Hepatocyte (in vitro differentiated cells): ENCODE results near the gene KCNQ1. TPM values are rescaled to one million over a fixed set of nuclear protein-coding genes. Genes with fewer than 3 reads are reported as not detected.

ENCODE experiments used
- DNase-seq: peaks from one replicate; pipeline ENCODE4 v3.0.0-alpha.2; 2016; ENCODE audit warnings: low spot score
- H2AFZ ChIP-seq: fragments of 200-600 bp; sonication (generic); 2 replicates; pipeline ENCODE4 v1.6.0; 2016; ENCODE audit warnings: antibody characterized with exemption, mild to moderate bottlenecking
- H3K27ac ChIP-seq: fragments of 200-600 bp; sonication (generic); 2 replicates; pipeline ENCODE4 v1.5.1; 2016; ENCODE audit warnings: mild to moderate bottlenecking
- H3K27me3 ChIP-seq: fragments of 200-600 bp; sonication (generic); 2 replicates; pipeline ENCODE4 v1.6.1; 2016
- H3K36me3 ChIP-seq: fragments of 200-600 bp; sonication (generic); replicated peaks from 2 replicates; pipeline ENCODE4 v1.5.1; 2016; ENCODE audit warnings: low read depth; ENCODE audit not compliant: insufficient read depth
- H3K4me1 ChIP-seq: fragments of 200-600 bp; sonication (generic); 2 replicates; pipeline ENCODE4 v1.5.1; 2016; ENCODE audit warnings: mild to moderate bottlenecking, moderate library complexity; ENCODE audit not compliant: insufficient read depth
- H3K4me2 ChIP-seq: fragments of 200-600 bp; sonication (generic); 2 replicates; pipeline ENCODE4 v1.6.0; 2016
- H3K4me3 ChIP-seq: fragments of 200-600 bp; sonication (generic); 2 replicates; pipeline ENCODE4 v1.5.1; 2016; ENCODE audit warnings: mild to moderate bottlenecking
- H3K79me2 ChIP-seq: fragments of 200-600 bp; sonication (generic); 2 replicates; pipeline ENCODE4 v1.6.0; 2017; ENCODE audit warnings: mild to moderate bottlenecking
- H3K9me2 ChIP-seq: fragments of 200-600 bp; sonication (generic); replicated peaks from 2 replicates; pipeline ENCODE4 v1.6.0; 2017; ENCODE audit warnings: mild to moderate bottlenecking; ENCODE audit not compliant: insufficient read depth
- H3K9me3 ChIP-seq: fragments of 200-600 bp; sonication (generic); 2 replicates; pipeline ENCODE4 v1.5.1; 2016; ENCODE audit warnings: low read depth, mild to moderate bottlenecking
- H4K20me1 ChIP-seq: fragments of 200-600 bp; sonication (generic); 2 replicates; pipeline ENCODE4 v1.6.0; 2016; ENCODE audit warnings: mild to moderate bottlenecking; ENCODE audit not compliant: insufficient read depth, poor library complexity, severe bottlenecking
- CTCF ChIP-seq: fragments of 200-600 bp; sonication (generic); IDR thresholded peaks from 2 replicates; pipeline ENCODE4 v1.5.1; 2016; ENCODE audit warnings: antibody characterized with exemption, mild to moderate bottlenecking; ENCODE audit not compliant: poor library complexity
- EZH2 ChIP-seq: fragments of 200-600 bp; sonication (generic); IDR thresholded peaks from 2 replicates; pipeline ENCODE4 v1.6.1; 2016; ENCODE audit warnings: antibody characterized with exemption, mild to moderate bottlenecking, borderline replicate concordance
- EZH2phosphoT487 ChIP-seq: fragments of 200-600 bp; sonication (generic); IDR thresholded peaks from one replicate; pipeline ENCODE4 v1.6.1; 2018; ENCODE audit warnings: antibody characterized with exemption, mild to moderate bottlenecking, low read depth, moderate library complexity; ENCODE audit not compliant: unreplicated experiment, severe bottlenecking
- WGBS: methylation state at CpG from one replicate; pipeline ENCODE4 v1.1.6; 2016; ENCODE audit warnings: low lambda C conversion rate; ENCODE audit errors: missing lambda C conversion rate; 5-methylcytosine and 5-hydroxymethylcytosine counted together
- polyA plus RNA-seq: library from polyadenylated mRNA; unstranded; fragments of >200 nt; fragmentation: Nextera tagmentation; extraction: Ambion mirVana; gene quantifications from 2 replicates; pipeline ENCODE4 v1.2.1, GENCODE V29; 2016
- total RNA-seq: library from RNA; depleted of rRNA; stranded (reverse); fragments of >200 nt; gene quantifications from 2 replicates; pipeline ENCODE4 v1.2.3, GENCODE V29; 2014

KCNQ1 gene
- total and polyA plus RNA-seq, 2 experiments from 2014 or later = 1.8 to 6.4 TPM

DNA sequence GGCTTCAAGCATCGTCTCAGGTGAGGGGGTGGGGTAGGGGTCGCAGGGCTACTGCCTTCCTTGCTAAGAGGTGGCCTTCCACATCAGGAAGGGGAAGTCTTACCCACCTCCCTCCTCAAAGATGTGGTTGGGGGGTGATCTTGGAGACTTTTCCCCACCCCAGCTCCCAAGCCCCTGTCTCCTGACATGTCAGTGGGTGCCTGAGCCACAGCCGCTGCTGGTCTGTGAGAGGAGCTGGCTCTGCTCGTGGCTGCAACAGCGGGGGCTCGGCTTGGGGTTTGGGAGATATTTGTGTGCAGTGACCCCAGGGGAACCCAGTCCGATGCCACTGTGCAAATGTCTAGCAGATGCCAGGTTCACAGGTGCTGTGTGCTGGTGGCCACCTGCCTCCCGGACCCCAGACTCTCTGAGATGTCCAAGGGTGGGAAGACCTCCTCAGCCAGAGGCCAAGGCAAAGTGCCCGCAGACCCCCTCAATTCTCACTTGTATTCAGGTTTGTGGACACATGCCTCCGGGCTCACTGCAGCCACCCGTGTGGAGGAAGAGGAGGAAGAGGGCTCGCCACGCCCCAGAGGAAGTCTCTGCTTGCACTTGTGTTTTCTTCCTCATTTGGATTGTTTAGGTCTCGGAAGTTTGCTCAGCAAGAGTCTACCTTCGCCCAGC lies 1.9 kb downstream of the KCNQ1 start:
- WGBS = 86% methylated on average over 15 of the region's 15 CpGs
- Histone ChIP-seq H3K4me3 (no peak overlapping the region), H3K27ac (no peak overlapping the region), H3K9me3 (no peaks in the 10 kb centered on the region), H4K20me1 (no peaks in the 10 kb centered on the region), H3K4me2 (no peak overlapping the region), H2AFZ (no peak overlapping the region), H3K36me3 (no peaks in the 10 kb centered on the region), H3K4me1 (no peaks in the 10 kb centered on the region), H3K27me3 (peaks cover 33% of the 10 kb centered on the region), H3K79me2 (no peaks in the 10 kb centered on the region), H3K9me2 (no peaks in the 10 kb centered on the region)
- TF ChIP-seq EZH2phosphoT487 = no peak
- no peak for TF ChIP-seq CTCF
- no peak for TF ChIP-seq EZH2
- DNase-seq = no peak

DNA sequence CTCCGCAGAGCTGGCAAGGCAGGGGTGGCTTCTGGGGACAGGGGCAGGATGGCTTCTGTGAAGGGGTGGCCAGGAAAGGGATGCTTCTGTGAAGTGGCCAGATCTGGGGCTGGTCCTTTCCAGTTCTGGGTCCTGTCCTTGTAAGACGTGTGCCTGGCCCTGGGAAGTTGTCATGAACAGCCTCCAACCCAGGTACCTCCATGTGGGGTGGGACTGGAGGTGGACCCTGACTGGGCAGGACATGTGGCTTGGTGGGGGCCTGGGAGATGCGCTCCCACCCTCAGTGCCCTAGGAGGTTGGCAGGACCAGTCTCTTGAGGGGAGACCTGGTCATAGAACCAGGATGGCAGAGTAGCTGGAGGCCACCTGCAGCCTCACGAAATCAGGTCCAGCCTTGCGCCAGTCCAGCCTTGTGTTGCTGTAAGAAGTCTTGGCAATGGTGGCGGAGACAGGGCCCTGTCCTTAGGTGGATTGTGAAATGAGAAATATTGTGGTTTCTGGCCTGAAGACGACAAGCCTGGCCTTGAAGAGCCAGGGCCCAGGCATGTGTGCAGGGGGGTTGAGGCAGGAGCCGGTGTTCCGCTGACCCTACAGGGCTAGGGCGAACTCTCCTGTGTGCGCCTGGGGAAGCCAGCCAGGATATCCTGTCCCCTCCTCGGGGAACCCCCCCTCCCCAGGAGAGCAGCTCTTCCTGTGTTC lies 2.6 kb downstream of the KCNQ1 start:
- no peaks in the 10 kb centered on the region for H3K4me1 ChIP-seq
- H3K36me3 ChIP-seq = no peaks in the 10 kb centered on the region
- 90% methylated on average over 11 of the region's 12 CpGs for WGBS
- no peaks in the 10 kb centered on the region for H4K20me1 ChIP-seq
- DNase-seq = no peak
- H3K79me2 ChIP-seq = no peaks in the 10 kb centered on the region
- H3K4me3 ChIP-seq = no peak overlapping the region
- no peak overlapping the region for H3K27ac ChIP-seq
- no peak for TF ChIP-seq CTCF
- TF ChIP-seq EZH2phosphoT487 = no peak
- no peak for TF ChIP-seq EZH2
- H3K27me3 ChIP-seq = peaks cover 33% of the 10 kb centered on the region
- no peaks in the 10 kb centered on the region for H3K9me3 ChIP-seq
- no peaks in the 10 kb centered on the region for H3K9me2 ChIP-seq
- no peak overlapping the region for H3K4me2 ChIP-seq
- H2AFZ ChIP-seq = no peak overlapping the region

- Histone ChIP-seq H3K9me2 (no peaks in the 10 kb centered on the region), H4K20me1 (no peaks in the 10 kb centered on the region), H2AFZ (no peak overlapping the region), H3K4me3 (no peak overlapping the region), H3K4me2 (no peak overlapping the region), H3K79me2 (no peaks in the 10 kb centered on the region), H3K36me3 (no peaks in the 10 kb centered on the region), H3K27ac (no peak overlapping the region), H3K4me1 (no peaks in the 10 kb centered on the region), H3K9me3 (no peaks in the 10 kb centered on the region), H3K27me3 (peaks cover 33% of the 10 kb centered on the region)
- no peak for TF ChIP-seq EZH2
- no peak for TF ChIP-seq EZH2phosphoT487
- TF ChIP-seq CTCF = no peak
- DNase-seq = no peak
- WGBS = 94% methylated on average over 10 of the region's 10 CpGs
Observed at GRCh38 chr11:2447951-2448650, 3.3 kb downstream of the KCNQ1 start.
